IPS-20b (cell line): Measurements from ENCODE around the gene TRHDE.

ENCODE experiments used
- H3K27ac ChIP-seq: one replicate; pipeline ENCODE4 v1.5.1; 2013; ENCODE audit warnings: low read length
- H3K27me3 ChIP-seq: 2 replicates; pipeline ENCODE4 v1.6.1; 2013; ENCODE audit warnings: mild to moderate bottlenecking, low read length, inconsistent platforms; ENCODE audit not compliant: insufficient read depth
- H3K36me3 ChIP-seq: 2 replicates; pipeline ENCODE4 v1.6.1; 2013; ENCODE audit warnings: low read depth, mild to moderate bottlenecking, inconsistent platforms, low read length, moderate library complexity; ENCODE audit not compliant: insufficient read depth
- H3K4me1 ChIP-seq: 2 replicates; pipeline ENCODE4 v1.6.1; 2013; ENCODE audit warnings: mild to moderate bottlenecking, control low read depth, inconsistent platforms, low read length, moderate library complexity; ENCODE audit not compliant: insufficient read depth
- H3K4me3 ChIP-seq: 2 replicates; pipeline ENCODE4 v1.5.1; 2013; ENCODE audit warnings: mild to moderate bottlenecking, low read length, inconsistent platforms
- H3K9ac ChIP-seq: 2 replicates; pipeline ENCODE4 v1.6.1; 2013; ENCODE audit warnings: low read depth, mild to moderate bottlenecking, inconsistent platforms, low read length, moderate library complexity
- H3K9me3 ChIP-seq: 2 replicates; pipeline ENCODE4 v1.6.1; 2013; ENCODE audit warnings: mild to moderate bottlenecking, low read depth, low read length, inconsistent platforms; ENCODE audit not compliant: insufficient read depth

Gene TRHDE

DNA sequence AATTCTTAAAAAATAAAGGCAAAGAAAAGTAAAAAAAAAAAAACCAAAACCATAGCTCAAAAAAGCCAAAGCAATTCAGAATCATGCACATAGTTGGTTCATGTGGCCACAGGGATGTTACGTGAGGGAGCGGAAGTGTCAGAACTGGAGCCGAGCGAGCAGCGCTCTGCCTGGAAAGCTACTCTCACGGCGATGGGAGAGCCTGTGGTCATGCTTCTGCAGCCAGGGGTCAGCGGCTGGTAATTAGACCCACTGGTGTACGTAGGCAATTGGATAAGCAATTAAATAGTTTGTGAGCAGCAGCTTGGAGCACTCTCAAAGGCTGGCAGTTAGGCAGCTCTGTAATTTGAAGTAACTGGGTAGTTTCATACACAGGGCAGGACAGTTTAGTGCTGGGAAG is 58.1 kb downstream of the TRHDE start:
- Histone ChIP-seq H3K4me1 (no peaks in the 10 kb centered on the region), H3K27me3 (no peaks in the 10 kb centered on the region), H3K9me3 (no peaks in the 10 kb centered on the region), H3K9ac (no peak overlapping the region), H3K36me3 (no peaks in the 10 kb centered on the region), H3K4me3 (no peak overlapping the region), H3K27ac (no peak overlapping the region)

DNA sequence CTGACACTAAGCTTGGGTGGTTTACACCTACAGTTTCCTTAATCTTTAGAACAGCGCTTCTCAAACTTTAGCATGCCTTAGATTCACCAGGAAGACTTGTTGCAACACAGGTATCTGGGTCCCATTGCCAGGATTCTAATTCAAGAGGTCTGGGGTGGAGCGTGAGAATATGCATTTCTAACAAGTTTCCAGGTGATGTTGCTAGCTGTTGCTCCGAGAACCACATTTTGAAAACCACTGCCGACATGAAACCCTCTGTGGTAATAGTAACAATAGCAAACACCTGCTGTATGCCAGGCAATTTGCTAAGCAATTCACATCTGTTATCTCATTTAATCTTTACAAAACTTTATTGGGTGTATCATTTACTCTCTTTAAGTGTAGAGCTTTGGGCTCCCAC is 58.6 kb downstream of the TRHDE start:
- no peak overlapping the region for H3K9ac ChIP-seq
- H3K27me3 ChIP-seq, result no peaks in the 10 kb centered on the region
- H3K27ac ChIP-seq, result no peak overlapping the region
- no peaks in the 10 kb centered on the region for H3K36me3 ChIP-seq
- no peaks in the 10 kb centered on the region for H3K9me3 ChIP-seq
- no peak overlapping the region for H3K4me3 ChIP-seq
- H3K4me1 ChIP-seq, result no peaks in the 10 kb centered on the region

DNA sequence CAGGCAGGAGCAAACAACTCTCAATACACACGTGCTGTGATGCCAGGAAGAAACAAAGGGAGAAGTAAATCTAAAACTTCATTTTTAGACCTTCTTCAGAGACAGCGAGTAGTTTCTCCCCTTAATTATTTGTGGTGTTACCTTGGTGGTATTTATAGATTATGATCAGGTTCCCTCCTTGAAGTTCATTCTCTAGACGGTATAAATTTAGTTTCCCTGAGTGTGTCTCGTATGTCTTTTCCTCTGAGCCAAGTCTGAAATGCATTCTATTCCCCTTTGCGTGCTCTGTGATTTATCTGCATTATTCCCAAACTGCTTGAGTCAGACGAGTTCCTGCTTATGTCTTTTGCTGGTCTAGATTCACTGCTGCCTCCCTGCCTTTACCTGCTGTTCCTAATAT is 65.2 kb downstream of the TRHDE start:
- Histone ChIP-seq H3K9me3 (no peaks in the 10 kb centered on the region), H3K27me3 (no peaks in the 10 kb centered on the region), H3K9ac (no peak overlapping the region), H3K4me3 (no peak overlapping the region), H3K36me3 (no peaks in the 10 kb centered on the region), H3K27ac (no peak overlapping the region), H3K4me1 (no peaks in the 10 kb centered on the region)

DNA sequence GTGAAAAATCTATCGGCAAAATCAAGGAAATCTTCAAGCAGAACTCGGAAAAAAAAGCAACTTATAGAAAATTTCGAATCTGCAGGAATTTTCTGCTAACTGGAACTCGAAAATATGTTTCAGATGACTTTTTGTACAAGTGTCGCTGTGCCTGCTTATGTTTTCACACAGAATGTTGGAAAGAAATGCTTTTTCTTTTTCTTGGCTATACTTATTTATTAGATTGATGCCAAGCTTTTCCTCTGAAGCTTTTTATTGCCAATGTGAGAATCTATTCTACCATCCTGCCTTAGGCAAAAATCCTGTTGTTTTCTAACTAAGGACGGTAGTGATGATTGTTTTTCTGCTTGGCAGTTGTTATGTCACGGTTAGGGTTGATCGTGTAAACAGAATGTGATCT is 65.8 kb downstream of the TRHDE start:
- no peaks in the 10 kb centered on the region for H3K9me3 ChIP-seq
- no peaks in the 10 kb centered on the region for H3K36me3 ChIP-seq
- H3K27ac ChIP-seq, result no peak overlapping the region
- no peak overlapping the region for H3K9ac ChIP-seq
- H3K27me3 ChIP-seq, result no peaks in the 10 kb centered on the region
- no peaks in the 10 kb centered on the region for H3K4me1 ChIP-seq
- H3K4me3 ChIP-seq, result no peak overlapping the region

DNA sequence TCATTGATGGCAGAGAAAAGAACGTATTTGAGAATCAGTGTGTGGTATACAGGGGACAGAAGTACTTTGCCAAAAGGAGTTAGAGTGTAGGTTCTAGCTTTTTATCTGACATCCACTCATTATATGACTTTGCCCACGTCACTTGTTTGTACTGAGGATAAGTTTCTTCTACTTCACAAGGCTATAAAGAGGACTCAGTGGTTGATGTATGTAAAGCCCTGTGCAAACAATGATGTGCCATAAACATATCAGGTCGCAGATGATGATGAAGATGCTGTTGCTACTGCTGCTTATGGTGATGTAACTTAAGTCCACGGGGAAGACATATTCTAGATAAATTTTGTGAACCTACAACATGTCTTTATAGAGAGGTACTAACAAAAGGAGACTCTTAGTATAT is 66.3 kb downstream of the TRHDE start:
- Histone ChIP-seq H3K36me3 (no peaks in the 10 kb centered on the region), H3K27me3 (no peaks in the 10 kb centered on the region), H3K9ac (no peak overlapping the region), H3K4me3 (no peak overlapping the region), H3K9me3 (no peaks in the 10 kb centered on the region), H3K27ac (no peak overlapping the region), H3K4me1 (no peaks in the 10 kb centered on the region)

DNA sequence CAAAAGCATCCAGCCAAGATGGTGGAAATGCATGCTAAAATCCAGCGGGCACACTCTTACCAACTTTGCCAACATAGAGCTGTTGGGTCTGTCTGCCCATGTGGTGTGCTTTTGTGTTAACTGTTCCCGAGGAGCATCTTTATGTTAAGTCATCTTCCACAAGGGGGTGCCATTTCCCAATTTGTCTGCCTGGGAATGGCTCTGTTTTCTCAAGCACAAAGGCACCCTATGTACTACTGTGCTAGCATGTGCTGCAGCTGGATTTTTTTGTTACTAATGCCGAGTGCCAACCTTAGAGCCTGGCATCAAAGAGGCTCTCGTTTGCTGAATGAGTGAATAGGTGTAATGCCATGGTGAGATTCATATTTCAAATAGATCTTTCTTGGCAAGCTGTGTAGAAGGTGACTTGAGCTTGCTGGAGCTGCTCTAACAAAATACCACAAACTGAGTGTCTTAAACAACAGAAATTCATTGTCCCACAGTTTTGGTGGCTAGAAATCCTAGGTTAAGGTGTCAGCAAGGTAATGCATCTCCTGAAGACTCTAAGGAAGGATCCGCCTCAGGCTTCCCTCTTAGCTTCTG is 74.3 kb downstream of the TRHDE start:
- H3K36me3 ChIP-seq, result no peaks in the 10 kb centered on the region
- no peaks in the 10 kb centered on the region for H3K9me3 ChIP-seq
- no peaks in the 10 kb centered on the region for H3K27me3 ChIP-seq
- H3K4me3 ChIP-seq, result no peak overlapping the region
- H3K4me1 ChIP-seq, result no peaks in the 10 kb centered on the region
- no peak overlapping the region for H3K9ac ChIP-seq
- H3K27ac ChIP-seq, result no peak overlapping the region

DNA sequence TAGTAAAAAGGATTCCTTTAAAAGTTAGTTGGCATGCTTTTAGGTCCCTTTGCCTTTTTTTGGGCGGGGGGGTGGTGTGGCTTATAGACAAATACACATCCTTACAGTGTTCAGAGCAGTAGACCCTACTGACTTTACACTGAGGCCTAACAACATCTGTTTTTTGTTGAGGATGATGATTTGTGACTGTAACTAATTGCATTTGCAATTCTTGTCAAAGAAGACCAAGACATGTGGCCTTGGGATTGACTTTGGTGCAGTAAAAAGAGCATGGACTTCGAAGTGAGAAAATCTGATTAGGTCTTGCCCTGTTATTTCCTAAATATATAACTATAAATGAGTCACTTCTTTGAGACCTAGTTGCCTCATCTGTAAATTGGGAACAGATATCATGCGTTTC is 77.3 kb downstream of the TRHDE start:
- Histone ChIP-seq H3K4me3 (no peak overlapping the region), H3K4me1 (no peaks in the 10 kb centered on the region), H3K9me3 (no peaks in the 10 kb centered on the region), H3K36me3 (no peaks in the 10 kb centered on the region), H3K9ac (no peak overlapping the region), H3K27ac (no peak overlapping the region), H3K27me3 (no peaks in the 10 kb centered on the region)

DNA sequence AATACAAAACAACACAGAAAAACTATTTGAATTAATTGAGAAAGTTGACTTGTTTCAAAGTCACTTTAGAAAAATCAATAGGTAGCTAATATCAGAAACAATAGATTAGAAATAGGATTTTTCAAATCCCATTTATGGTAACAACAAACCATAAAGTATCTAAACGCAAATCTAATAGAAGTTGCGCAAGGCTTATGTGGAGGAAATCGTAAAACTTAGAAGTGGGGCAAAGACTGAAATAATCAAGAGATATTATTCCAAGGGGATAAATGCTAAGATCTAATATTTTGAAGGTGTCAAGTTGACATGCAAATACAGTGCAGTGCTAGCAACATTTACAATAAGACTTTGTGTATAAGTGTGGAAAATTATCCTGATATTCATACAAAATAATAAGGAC is 87.2 kb downstream of the TRHDE start:
- Histone ChIP-seq H3K27me3 (no peaks in the 10 kb centered on the region), H3K27ac (no peak overlapping the region), H3K4me3 (no peak overlapping the region), H3K9me3 (no peaks in the 10 kb centered on the region), H3K9ac (no peak overlapping the region), H3K36me3 (no peaks in the 10 kb centered on the region), H3K4me1 (no peaks in the 10 kb centered on the region)

DNA sequence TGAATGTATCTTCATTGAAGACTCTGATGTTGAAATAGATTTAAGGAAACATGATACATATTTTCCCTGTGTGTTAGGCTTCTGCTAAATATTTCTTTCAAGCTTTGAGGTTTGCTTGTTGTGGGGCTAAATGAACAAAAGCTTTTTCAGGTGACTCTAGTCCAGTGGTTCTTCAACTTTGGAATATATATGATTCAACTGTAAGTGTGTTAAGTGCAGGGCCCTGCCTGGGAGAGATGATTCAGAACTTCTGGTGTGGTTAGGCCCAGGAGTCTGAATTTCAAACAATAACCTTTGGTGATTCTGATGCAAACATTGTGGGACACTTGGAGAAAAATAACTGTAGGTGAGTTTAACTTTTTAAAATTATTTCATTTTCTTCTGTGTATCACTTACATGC is 93.0 kb downstream of the TRHDE start:
- no peaks in the 10 kb centered on the region for H3K4me1 ChIP-seq
- no peaks in the 10 kb centered on the region for H3K27me3 ChIP-seq
- no peaks in the 10 kb centered on the region for H3K9me3 ChIP-seq
- H3K27ac ChIP-seq, result no peak overlapping the region
- H3K4me3 ChIP-seq, result no peak overlapping the region
- no peaks in the 10 kb centered on the region for H3K36me3 ChIP-seq
- no peak overlapping the region for H3K9ac ChIP-seq

DNA sequence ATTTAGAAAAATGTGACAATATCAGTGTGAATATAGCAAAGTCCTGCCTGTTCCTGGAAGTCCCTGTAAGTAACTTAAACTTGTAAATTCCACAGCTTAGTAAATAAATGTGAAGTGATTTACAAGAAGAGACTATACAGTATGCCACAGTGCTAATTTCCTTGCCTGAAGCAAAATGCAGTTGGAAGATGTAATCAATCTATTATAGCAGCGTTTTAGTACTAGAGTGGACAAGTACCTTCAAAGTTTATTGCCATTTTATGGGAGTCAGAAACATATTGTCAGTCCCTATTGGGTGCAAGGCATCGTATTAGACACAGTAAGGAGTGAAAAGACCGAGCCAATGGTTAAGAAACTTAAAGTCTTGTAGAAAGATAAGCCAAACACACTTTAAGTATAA is 94.1 kb downstream of the TRHDE start:
- no peaks in the 10 kb centered on the region for H3K27me3 ChIP-seq
- H3K4me1 ChIP-seq, result no peaks in the 10 kb centered on the region
- H3K36me3 ChIP-seq, result no peaks in the 10 kb centered on the region
- no peak overlapping the region for H3K9ac ChIP-seq
- no peaks in the 10 kb centered on the region for H3K9me3 ChIP-seq
- no peak overlapping the region for H3K4me3 ChIP-seq
- H3K27ac ChIP-seq, result no peak overlapping the region

DNA sequence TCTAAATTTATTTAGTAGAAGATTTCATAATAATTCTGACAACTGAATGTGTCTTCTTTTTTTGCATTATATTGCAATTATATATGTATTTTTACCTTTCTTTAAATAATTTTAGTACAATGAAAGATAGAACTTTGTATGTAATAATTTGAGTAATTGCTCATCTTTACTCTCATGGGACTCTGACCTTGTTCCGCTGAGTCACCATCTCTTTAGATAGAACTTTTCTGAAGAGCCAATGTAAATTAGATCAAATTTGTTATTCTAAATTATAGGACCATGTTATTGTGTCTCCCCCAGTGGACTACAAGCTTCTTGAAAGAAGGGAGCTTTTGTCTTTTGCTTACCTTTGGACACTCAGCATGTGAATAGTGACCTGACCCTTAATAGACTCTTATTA is 96.1 kb downstream of the TRHDE start:
- Histone ChIP-seq H3K4me1 (no peaks in the 10 kb centered on the region), H3K36me3 (no peaks in the 10 kb centered on the region), H3K4me3 (no peak overlapping the region)

DNA sequence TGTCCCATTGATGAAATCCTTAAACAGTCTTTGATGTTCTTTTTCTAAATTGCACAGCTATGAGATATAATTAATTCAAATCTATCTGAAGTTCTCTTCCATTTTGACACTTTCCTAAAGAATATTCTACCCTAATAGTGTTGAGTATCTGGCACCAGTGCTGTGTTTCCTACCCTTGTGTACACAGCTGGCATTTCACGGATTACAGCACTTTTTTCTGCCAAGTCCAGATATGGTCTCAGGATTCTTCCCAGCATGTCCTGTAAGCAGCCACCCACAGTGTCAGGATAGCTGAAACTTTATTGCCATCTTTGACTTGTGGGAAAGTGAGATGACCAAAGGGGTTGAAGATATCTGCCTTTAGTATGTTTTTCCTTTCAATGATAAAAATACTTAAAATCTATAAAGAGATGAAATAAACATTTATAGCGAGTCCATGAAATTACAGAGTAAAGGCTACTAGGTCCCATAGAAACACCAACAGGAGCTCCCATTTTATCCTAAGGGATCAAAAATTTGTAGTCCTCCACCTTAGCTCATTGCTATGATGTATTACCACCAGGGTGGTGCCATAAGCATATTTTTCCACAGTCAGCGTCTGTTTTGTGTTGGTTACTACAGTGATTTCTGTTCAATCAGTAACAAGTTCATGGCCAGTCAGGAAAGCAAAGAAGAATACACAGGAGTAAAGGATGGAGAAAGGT is 96.7 kb downstream of the TRHDE start:
- Histone ChIP-seq H3K4me3 (no peak overlapping the region), H3K36me3 (no peaks in the 10 kb centered on the region), H3K9me3 (no peaks in the 10 kb centered on the region), H3K4me1 (no peaks in the 10 kb centered on the region), H3K27me3 (no peaks in the 10 kb centered on the region), H3K9ac (no peak overlapping the region), H3K27ac (no peak overlapping the region)

More for the DNA sequence above, 96.1 kb downstream of the TRHDE start:
- Histone ChIP-seq H3K27ac (no peak overlapping the region), H3K27me3 (no peaks in the 10 kb centered on the region), H3K9me3 (no peaks in the 10 kb centered on the region), H3K9ac (no peak overlapping the region)
